Measurements from ENCODE around the gene ENDOV. TPM values are rescaled to one million over a fixed set of nuclear protein-coding genes. Genes with fewer than 3 reads are reported as not detected.

ENDOV gene
- total and polyA plus RNA-seq, 2 donors (not counting 3 experiments of a cell fraction or from before 2014, with no cell fraction given) = 20.4 to 25.9 TPM

- Histone ChIP-seq H3K36me3 (ENCODE audit: control insufficient read depth in 2 of 2, extremely low read depth in 1 of 2, insufficient read depth in 2 of 2, low read length in 2 of 2) (no peaks in the 10 kb centered on the region), H3K27me3 (ENCODE audit: control insufficient read depth in 2 of 2, insufficient read depth in 2 of 2, low read length in 2 of 2) (peaks cover 60 to 61% of the 10 kb centered on the region in 2 experiments), H3K9ac (replicated peaks; ENCODE audit: extremely low read depth, insufficient read depth, low read length) (no peak overlapping the region), H3K4me2 (ENCODE audit: insufficient read depth, low read length) (no peak overlapping the region), H3K4me1 (ENCODE audit: control insufficient read depth, extremely low read depth, insufficient read depth, low read length) (no peaks in the 10 kb centered on the region), H3K4me3 (replicated peaks in 1 of 3; ENCODE audit: insufficient read depth in 1 of 3, low read depth in 1 of 3, low read length in 3 of 3) (no peak overlapping the region), H3K27ac (ENCODE audit: insufficient read depth, low read depth, low read length) (no peak overlapping the region), H3K9me1 (replicated peaks; ENCODE audit: control insufficient read depth, extremely low read depth, insufficient read depth, low read length) (no peaks in the 10 kb centered on the region), H3K79me2 (ENCODE audit: control insufficient read depth, insufficient read depth, low read length) (no peaks in the 10 kb centered on the region), H2AFZ (ENCODE audit: low read depth, low read length) (no peak overlapping the region), H3K9me3 (replicated peaks; ENCODE audit: control insufficient read depth, insufficient read depth, low read length) (no peaks in the 10 kb centered on the region), H4K20me1 (replicated peaks; ENCODE audit: control insufficient read depth, extremely low read depth, insufficient read depth, low read length) (no peaks in the 10 kb centered on the region)
- CTCF ChIA-PET = interaction anchor here (1.2 to 3.0 kb wide), 4 partner anchors 10 to 425 kb away, joined by 4 to 9 read pairs (median 6); no protein-coding TSS in a partner anchor
- FAIRE-seq = no peak
- BruUV-seq (replicated peaks) = no TSS peak
- DNase-seq (ENCODE audit: low read depth, low spot score) = no peak
- TF ChIP-seq JUN (IDR thresholded peaks at IDR 0.05; ENCODE audit: borderline replicate concordance, insufficient read depth, insufficient read length, low read depth) = no peak
- TF ChIP-seq POLR2AphosphoS5 (IDR thresholded peaks at IDR 0.05; ENCODE audit: insufficient read depth, low read depth, low read length) = no peak
- TF ChIP-seq GATA2 (IDR thresholded peaks at IDR 0.05; ENCODE audit: insufficient read depth, insufficient read length, low read depth, low read length) = no peak
- TF ChIP-seq MYC (IDR thresholded peaks at IDR 0.05; ENCODE audit: low read depth, low read length) = no peak
- TF ChIP-seq, protein P1, sequence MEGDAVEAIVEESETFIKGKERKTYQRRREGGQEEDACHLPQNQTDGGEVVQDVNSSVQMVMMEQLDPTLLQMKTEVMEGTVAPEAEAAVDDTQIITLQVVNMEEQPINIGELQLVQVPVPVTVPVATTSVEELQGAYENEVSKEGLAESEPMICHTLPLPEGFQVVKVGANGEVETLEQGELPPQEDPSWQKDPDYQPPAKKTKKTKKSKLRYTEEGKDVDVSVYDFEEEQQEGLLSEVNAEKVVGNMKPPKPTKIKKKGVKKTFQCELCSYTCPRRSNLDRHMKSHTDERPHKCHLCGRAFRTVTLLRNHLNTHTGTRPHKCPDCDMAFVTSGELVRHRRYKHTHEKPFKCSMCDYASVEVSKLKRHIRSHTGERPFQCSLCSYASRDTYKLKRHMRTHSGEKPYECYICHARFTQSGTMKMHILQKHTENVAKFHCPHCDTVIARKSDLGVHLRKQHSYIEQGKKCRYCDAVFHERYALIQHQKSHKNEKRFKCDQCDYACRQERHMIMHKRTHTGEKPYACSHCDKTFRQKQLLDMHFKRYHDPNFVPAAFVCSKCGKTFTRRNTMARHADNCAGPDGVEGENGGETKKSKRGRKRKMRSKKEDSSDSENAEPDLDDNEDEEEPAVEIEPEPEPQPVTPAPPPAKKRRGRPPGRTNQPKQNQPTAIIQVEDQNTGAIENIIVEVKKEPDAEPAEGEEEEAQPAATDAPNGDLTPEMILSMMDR (IDR thresholded peaks at IDR 0.05; ENCODE audit: extremely low read depth in 1 of 2, insufficient read depth in 1 of 2, low read depth in 1 of 2, low read length in 2 of 2) = no peak
- intact Hi-C loops (cut with micrococcal nuclease) (no loop called here), dilution Hi-C loops (cut with MboI; ENCODE audit: extremely low pct_ligation_motif_present, low sequenced_read_pairs) (no loop called here)
- POLR2A ChIA-PET = interaction anchor here (1.5 kb wide), 1 partner anchor 19 kb away, joined by 4 read pairs; no protein-coding TSS in a partner anchor
Observed at GRCh38 chr17:80473701-80474100, 58.7 kb downstream of the ENDOV start.

Measured in endothelial cell of umbilical vein (primary cell).